ENCODE measurements around the gene MUC6. TPM values are rescaled to one million over a fixed set of nuclear protein-coding genes. Genes with fewer than 3 reads are reported as not detected.

MUC6 gene
- polyA plus RNA-seq, 1 of the 3 experiments (the other 2 are of a cell fraction) = not detected

DNA sequence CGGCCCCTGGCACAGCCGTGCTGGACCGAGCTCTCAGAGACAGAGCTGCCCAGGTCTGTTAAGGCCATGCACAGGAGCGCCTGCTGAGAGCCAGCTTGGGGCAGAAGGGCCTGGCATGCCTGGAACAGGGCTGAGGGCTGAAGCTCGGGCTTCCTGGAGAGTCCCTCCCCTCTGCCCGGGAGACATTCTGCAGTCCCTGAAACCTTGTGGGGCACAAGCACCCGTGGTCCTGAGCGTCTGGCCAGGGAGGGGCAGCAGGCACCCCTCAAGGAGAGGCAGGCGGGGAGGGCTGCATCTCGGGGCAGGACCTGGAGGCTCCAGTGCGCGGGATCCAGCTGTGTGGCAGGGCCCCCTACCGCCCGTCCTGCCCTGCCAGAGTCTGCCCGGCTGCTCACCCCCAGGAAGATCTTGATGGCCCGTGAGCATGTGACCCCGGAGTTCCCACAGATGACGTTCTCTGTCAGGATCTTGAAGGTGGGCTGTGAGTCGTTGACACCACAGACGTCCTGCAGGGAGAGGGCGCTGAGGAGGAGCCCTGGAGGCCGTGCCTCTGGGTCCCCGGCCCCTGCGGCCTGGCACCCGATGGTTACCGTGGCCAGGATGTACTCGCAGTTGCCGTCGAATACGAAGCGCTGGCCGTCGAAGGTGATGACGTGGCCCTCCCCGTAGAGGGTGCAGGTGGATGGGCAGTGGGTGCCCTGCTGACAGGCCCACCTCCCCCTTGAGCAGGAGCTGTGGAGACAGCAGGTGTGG is 10.9 kb downstream of the MUC6 start:
- POLR2A ChIA-PET = no interaction called here

DNA sequence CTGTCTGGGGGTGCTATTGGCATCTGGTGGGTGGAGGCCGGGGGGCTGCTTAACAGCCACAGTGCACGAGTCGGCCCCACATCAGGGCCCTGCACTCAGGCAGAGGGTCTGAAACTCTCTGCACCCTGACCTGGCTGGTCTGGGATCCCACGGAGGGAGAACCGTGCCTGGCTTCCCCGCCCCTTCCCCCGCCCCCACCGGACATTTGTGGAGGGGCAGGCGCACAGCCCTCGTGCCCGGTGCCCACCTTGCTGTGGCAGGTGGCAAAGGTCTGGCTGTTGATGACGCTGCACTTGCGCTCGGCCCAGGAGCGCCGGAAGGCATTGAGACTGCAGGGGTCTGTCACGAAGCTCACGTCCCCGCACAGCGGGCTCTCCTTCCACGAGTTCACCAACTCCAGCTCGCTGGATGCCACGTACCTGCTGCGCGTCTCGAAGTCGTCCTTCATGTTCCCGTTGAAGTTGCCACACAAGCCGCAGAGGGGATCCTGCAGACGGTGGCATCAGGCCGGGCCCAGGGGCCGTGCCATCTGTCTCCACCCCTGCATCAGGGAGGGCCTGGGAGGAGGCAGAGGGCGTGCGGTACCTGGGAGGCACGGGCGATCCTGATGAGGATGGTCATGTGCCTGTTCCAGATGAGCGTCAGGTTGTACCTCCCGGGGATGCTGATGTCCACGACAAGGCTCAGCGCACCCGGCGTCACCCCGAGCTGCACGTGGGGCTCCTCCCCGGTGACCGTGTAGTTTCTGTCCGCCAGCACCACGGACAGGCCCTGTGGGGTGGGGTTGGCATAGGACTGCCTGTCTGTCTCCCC is 11.7 kb downstream of the MUC6 start:
- TF ChIP-seq, protein P1, sequence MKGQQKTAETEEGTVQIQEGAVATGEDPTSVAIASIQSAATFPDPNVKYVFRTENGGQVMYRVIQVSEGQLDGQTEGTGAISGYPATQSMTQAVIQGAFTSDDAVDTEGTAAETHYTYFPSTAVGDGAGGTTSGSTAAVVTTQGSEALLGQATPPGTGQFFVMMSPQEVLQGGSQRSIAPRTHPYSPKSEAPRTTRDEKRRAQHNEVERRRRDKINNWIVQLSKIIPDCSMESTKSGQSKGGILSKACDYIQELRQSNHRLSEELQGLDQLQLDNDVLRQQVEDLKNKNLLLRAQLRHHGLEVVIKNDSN (IDR thresholded peaks at IDR 0.05; ENCODE audit: borderline replicate concordance, low read depth) = no peak
- TF ChIP-seq, protein P2, sequence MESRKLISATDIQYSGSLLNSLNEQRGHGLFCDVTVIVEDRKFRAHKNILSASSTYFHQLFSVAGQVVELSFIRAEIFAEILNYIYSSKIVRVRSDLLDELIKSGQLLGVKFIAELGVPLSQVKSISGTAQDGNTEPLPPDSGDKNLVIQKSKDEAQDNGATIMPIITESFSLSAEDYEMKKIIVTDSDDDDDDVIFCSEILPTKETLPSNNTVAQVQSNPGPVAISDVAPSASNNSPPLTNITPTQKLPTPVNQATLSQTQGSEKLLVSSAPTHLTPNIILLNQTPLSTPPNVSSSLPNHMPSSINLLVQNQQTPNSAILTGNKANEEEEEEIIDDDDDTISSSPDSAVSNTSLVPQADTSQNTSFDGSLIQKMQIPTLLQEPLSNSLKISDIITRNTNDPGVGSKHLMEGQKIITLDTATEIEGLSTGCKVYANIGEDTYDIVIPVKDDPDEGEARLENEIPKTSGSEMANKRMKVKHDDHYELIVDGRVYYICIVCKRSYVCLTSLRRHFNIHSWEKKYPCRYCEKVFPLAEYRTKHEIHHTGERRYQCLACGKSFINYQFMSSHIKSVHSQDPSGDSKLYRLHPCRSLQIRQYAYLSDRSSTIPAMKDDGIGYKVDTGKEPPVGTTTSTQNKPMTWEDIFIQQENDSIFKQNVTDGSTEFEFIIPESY (IDR thresholded peaks at IDR 0.05; ENCODE audit: borderline replicate concordance, low read depth) = no peak
- TF ChIP-seq SMC3 (IDR thresholded peaks at IDR 0.05; ENCODE audit: low read depth, low read length) = no peak
- TF ChIP-seq, protein P3, sequence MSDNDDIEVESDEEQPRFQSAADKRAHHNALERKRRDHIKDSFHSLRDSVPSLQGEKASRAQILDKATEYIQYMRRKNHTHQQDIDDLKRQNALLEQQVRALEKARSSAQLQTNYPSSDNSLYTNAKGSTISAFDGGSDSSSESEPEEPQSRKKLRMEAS (IDR thresholded peaks at IDR 0.05; ENCODE audit: low read depth) = no peak
- ChIA-PET CTCF (no interaction called here), POLR2A (interaction anchor here (0.6 kb wide), 1 partner anchor 85 kb away, joined by 4 read pairs; no protein-coding TSS in a partner anchor)
- Histone ChIP-seq H3K36me3 (replicated peaks in 1 of 2; ENCODE audit: control insufficient read depth in 1 of 2, insufficient read depth in 2 of 2, low read length in 1 of 2) (no peaks in the 10 kb centered on the region), H4K20me1 (ENCODE audit: insufficient read depth) (no peaks in the 10 kb centered on the region), H3K9me3 (no peaks in the 10 kb centered on the region), H3K79me2 (ENCODE audit: insufficient read depth) (no peaks in the 10 kb centered on the region), H3K27ac (ENCODE audit: low read depth in 2 of 2, low read length in 1 of 2) (no peak overlapping the region), H3F3A (replicated peaks; ENCODE audit: insufficient read depth) (no peaks in the 10 kb centered on the region), H3K4me3 (ENCODE audit: low read depth in 2 of 2, low read length in 1 of 2) (no peak overlapping the region), H3K27me3 (ENCODE audit: insufficient read depth) (no peaks in the 10 kb centered on the region), H3K9ac (no peak overlapping the region), H3K4me1 (ENCODE audit: control insufficient read depth in 1 of 2, insufficient read depth in 2 of 2, low read depth in 1 of 2, low read length in 1 of 2) (no peaks in the 10 kb centered on the region), H3K4me2 (no peak overlapping the region), H3K9me2 (no peaks in the 10 kb centered on the region), H2AFZ (ENCODE audit: low read depth) (no peak overlapping the region)
- no peak for DNase-seq
- 84% methylated on average over 39 of the region's 48 CpGs for WGBS (ENCODE audit: low lambda C conversion rate)

More for the DNA sequence above, 10.9 kb downstream of the MUC6 start:
- Histone ChIP-seq H3K9me3 (no peaks in the 10 kb centered on the region), H3K27me3 (ENCODE audit: insufficient read depth) (no peaks in the 10 kb centered on the region), H3K27ac (ENCODE audit: low read depth in 2 of 2, low read length in 1 of 2) (no peak overlapping the region), H3K4me2 (no peak overlapping the region), H3K9me2 (no peaks in the 10 kb centered on the region), H3F3A (replicated peaks; ENCODE audit: insufficient read depth) (no peaks in the 10 kb centered on the region), H3K36me3 (replicated peaks in 1 of 2; ENCODE audit: control insufficient read depth in 1 of 2, insufficient read depth in 2 of 2, low read length in 1 of 2) (no peaks in the 10 kb centered on the region), H3K79me2 (ENCODE audit: insufficient read depth) (no peaks in the 10 kb centered on the region), H3K4me3 (ENCODE audit: low read depth in 2 of 2, low read length in 1 of 2) (no peak overlapping the region), H4K20me1 (ENCODE audit: insufficient read depth) (no peaks in the 10 kb centered on the region), H3K4me1 (ENCODE audit: control insufficient read depth in 1 of 2, insufficient read depth in 2 of 2, low read depth in 1 of 2, low read length in 1 of 2) (no peaks in the 10 kb centered on the region), H3K9ac (no peak overlapping the region), H2AFZ (ENCODE audit: low read depth) (no peak overlapping the region)
- 86% methylated on average over 20 of the region's 35 CpGs for WGBS (ENCODE audit: low lambda C conversion rate)
- no peak for DNase-seq
- CTCF ChIA-PET = no interaction called here
- no peak for TF ChIP-seq JUND (IDR thresholded peaks at IDR 0.05)
- TF ChIP-seq, protein P4, sequence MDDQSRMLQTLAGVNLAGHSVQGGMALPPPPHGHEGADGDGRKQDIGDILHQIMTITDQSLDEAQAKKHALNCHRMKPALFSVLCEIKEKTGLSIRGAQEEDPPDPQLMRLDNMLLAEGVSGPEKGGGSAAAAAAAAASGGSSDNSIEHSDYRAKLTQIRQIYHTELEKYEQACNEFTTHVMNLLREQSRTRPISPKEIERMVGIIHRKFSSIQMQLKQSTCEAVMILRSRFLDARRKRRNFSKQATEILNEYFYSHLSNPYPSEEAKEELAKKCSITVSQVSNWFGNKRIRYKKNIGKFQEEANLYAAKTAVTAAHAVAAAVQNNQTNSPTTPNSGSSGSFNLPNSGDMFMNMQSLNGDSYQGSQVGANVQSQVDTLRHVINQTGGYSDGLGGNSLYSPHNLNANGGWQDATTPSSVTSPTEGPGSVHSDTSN (IDR thresholded peaks at IDR 0.05) = no peak

All from SK-N-SH (cell line).